Ovary (tissue), 9 donors: Measurements from ENCODE around the gene MGP. TPM values are rescaled to one million over a fixed set of nuclear protein-coding genes. Genes with fewer than 3 reads are reported as not detected.

Source experiments
- DNase-seq, 5 donors: peaks; one replicate each; pipeline ENCODE4 v3.0.0-alpha.2; 2019 to 2020
- H3K27ac ChIP-seq, 2 donors: fragments of 200-600 bp; one replicate each; pipeline versions ENCODE4 v1.5.1 to v1.8.0; 2019 to 2022
- H3K27me3 ChIP-seq: fragments of 200-600 bp; one replicate; pipeline ENCODE4 v1.8.0; 2022
- H3K36me3 ChIP-seq: fragments of 200-600 bp; sonication (generic); one replicate; pipeline ENCODE4 v1.5.1; 2019
- H3K4me1 ChIP-seq: one replicate; pipeline ENCODE4 v1.8.1; 2013; ENCODE audit warnings: mild to moderate bottlenecking, moderate library complexity; ENCODE audit not compliant: insufficient read depth
- H3K4me3 ChIP-seq: fragments of 200-600 bp; sonication (generic); one replicate; pipeline ENCODE4 v1.5.1; 2017
- H3K9me3 ChIP-seq, 2 donors: fragments of 200-600 bp in 1 of 2; sonication (generic) in 1 of 2; one replicate each; pipeline versions ENCODE4 v1.5.1 to v1.8.1; 2013 to 2019; ENCODE audit warnings: mild to moderate bottlenecking in 1 of 2, moderate library complexity in 1 of 2
- CTCF ChIP-seq, 3 donors: fragments of 450-650 bp in 2 of 3; fragments of 200-600 bp in 1 of 3; IDR thresholded peaks; one replicate each; pipeline versions ENCODE4 v1.5.1 to v1.8.0; 2016 to 2022; ENCODE audit warnings: antibody characterized with exemption in 3 of 3, mild to moderate bottlenecking in 1 of 3
- EP300 ChIP-seq: sonication (generic); formaldehyde crosslinking; IDR thresholded peaks from one replicate; pipeline ENCODE4 v1.6.1; 2017; ENCODE audit warnings: antibody characterized with exemption
- POLR2A ChIP-seq: fragments of 450-650 bp; IDR thresholded peaks from one replicate; pipeline ENCODE4 v1.6.1; 2017; ENCODE audit warnings: antibody characterized with exemption, mild to moderate bottlenecking, moderate library complexity
- WGBS, 3 donors: extraction: QIAGEN DNeasy Blood & Tissue Kit in 1 of 3; methylation state at CpG; one replicate each; pipeline versions ENCODE4 v1.1.5 to v1.1.7; 2013 to 2017; 5-methylcytosine and 5-hydroxymethylcytosine counted together
- intact Hi-C, 4 donors: fragments of 100-400 bp; cut with DNase I; formaldehyde crosslinking; loops; one replicate each; pipeline versions ENCODE4 v1.11.0 to v1.15.1; 2022 to 2023
- polyA plus RNA-seq, 2 donors: library from polyadenylated mRNA; stranded (reverse); fragments of 200-250 nt in 1 of 2; fragments of 350-450 nt in 1 of 2; fragmentation: Illumina TruSeq in 1 of 2; extraction: RNeasy Lipid Tissue Mini Kit (QIAGEN cat#74804) in 1 of 2; gene quantifications; one replicate each; pipeline ENCODE4 v1.2.3, GENCODE V29; 2013 to 2014
- total RNA-seq, 7 donors: library from RNA; depleted of rRNA in 2 of 7; stranded (reverse); fragments of >200 nt in 2 of 7; fragmentation: NEBNext Ultra II Directional in 3 of 7; extraction: Animal tissue kit (Norgen Biotek cat#: 25700) in 3 of 7; gene quantifications; one replicate each; pipeline versions ENCODE4 v1.1.0 to v1.2.4, GENCODE V29; 2016 to 2023
- donor health status: DM: no; HTN: no; CAD: no; lungs with moderate emphysema.
- donor health status: DM: no; HTN: no; CAD: no.
- donor health status: Bipolar disorder and iron deficiency.
- donor health status: DM: yes; HTN: yes; CAD: no.
- donor health status: DM: no; HTN: no; CAD: no.
- donor health status: DM: yes; HTN: yes; CAD: no.

MGP gene
- total and polyA plus RNA-seq, 9 donors: 109 to 2,243 (median 431) TPM

DNA sequence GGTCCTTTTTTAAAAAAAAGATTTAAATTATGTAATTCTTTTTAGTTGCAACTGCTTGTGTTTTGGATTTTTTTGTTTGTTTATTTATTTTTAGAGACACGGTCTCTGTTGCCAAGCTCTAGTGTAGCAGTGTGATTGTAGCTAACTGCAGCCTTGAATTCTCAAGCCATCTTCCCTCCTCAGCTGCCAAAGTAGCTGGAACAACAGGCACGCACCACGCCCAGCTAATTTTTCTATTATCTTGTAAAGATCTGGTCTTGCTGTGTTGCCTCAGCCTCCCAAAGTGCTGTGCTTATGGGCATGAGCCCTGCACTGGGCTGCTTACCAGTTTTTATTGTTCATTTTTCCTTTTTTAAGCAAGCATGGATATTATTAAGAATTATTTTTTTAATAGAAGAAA lies 31.7 kb downstream of the MGP start:
- H3K4me3 ChIP-seq: no peak overlapping the region
- WGBS, 3 donors: 8 to 23% (median 9%) methylated on average over 3 of the region's 3 CpGs
- peaks cover 5% of the 10 kb centered on the region for H3K4me1 ChIP-seq
- intact Hi-C loops: loop anchor here in 1 of 4 donors (5.0 kb wide), 1 partner anchor 128 kb away; no protein-coding TSS in a partner anchor
- H3K9me3 ChIP-seq: no peaks in the 10 kb centered on the region
- peak in 1 of 5 donors; percentile 24 for DNase-seq
- H3K27me3 ChIP-seq: no peaks in the 10 kb centered on the region
- no peak overlapping the region for H3K27ac ChIP-seq
- no peaks in the 10 kb centered on the region for H3K36me3 ChIP-seq
- TF ChIP-seq EP300 (no peak), POLR2A (no peak), CTCF (IDR thresholded peaks at IDR 0.05) (no peak)

- TF ChIP-seq CTCF (IDR thresholded peaks at IDR 0.05) (no peak), EP300 (no peak), POLR2A (no peak)
- H3K9me3 ChIP-seq: no peaks in the 10 kb centered on the region
- intact Hi-C loops: loop anchor here in 1 of 4 donors (5.0 kb wide), 1 partner anchor 129 kb away; no protein-coding TSS in a partner anchor
- no peak overlapping the region for H3K4me3 ChIP-seq
- peaks cover 5% of the 10 kb centered on the region for H3K4me1 ChIP-seq
- H3K36me3 ChIP-seq: no peaks in the 10 kb centered on the region
- DNase-seq: no peak
- no peak overlapping the region for H3K27ac ChIP-seq
- no peaks in the 10 kb centered on the region for H3K27me3 ChIP-seq
Measured at GRCh38 chr12:14852880-14853279, 32.8 kb downstream of the MGP start.

DNA sequence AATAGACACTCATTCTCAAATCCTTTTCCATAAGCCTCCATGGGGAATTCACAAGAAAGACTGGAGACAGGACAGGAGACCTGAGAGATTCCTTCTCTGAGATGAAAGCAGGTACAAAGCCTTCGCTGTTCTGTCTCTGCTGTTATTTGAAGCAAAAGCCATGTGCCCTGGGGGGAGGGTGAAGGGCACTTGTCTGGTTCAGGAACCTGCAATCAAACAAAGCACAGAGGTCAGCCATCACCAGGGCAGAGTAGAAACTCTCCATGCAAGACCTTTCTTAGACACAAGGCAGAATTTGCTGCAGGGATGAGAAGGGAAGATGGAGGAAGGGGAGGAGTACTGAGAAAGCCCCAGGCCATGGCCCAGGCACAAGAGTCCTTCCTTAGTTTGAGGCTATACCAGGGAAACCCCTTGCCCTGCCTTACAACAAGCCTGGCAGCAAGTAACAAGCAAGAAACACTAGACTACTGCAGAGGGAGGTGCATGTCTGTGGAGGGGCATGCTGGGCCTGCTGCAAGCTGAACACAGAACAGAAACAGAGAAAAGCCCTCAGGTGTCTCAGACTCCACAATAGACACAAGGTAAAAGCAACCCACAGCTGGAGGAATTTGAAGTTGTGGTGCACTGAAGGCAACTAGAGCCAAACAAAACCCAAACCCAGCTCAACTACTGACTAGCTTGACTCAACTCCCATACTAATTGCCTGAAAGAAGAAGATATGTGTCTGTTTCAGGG lies 34.6 kb downstream of the MGP start:
- Histone ChIP-seq H3K27me3 (no peaks in the 10 kb centered on the region), H3K27ac (no peak overlapping the region), H3K4me1 (peaks cover 5% of the 10 kb centered on the region), H3K9me3 (no peaks in the 10 kb centered on the region), H3K4me3 (no peak overlapping the region), H3K36me3 (no peaks in the 10 kb centered on the region)
- WGBS, 3 donors: 4 to 88% (median 66%) methylated on average over 1 of the region's 1 CpG
- intact Hi-C loops: loop anchor here in 1 of 4 donors (5.0 kb wide), 1 partner anchor 131 kb away; no protein-coding TSS in a partner anchor
- no peak for DNase-seq
- TF ChIP-seq EP300: no peak
- TF ChIP-seq POLR2A: no peak
- TF ChIP-seq CTCF (IDR thresholded peaks at IDR 0.05): no peak

DNA sequence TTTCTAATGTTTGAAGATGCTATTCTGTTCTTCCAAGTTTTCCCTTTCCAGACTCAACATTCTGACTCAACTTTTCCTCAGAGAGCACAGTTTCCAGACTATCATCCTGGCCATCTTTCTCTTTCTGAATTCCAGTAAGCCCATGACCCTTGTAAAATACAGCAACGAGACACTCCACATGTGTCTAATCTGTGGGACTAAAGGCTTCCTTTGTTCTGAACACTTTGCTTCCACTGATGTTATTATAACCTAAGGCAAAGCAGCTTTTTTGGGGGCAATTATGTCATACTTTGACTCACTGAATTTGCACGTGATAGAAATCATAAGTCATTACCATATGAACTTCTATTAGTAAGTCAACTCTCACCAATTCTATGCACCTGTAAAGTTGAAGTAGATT lies 36.0 kb downstream of the MGP start:
- WGBS, 3 donors: 16 to 42% (median 16%) methylated on average over 2 of the region's 2 CpGs
- no peak overlapping the region for H3K27ac ChIP-seq
- no peak for DNase-seq
- H3K27me3 ChIP-seq: no peaks in the 10 kb centered on the region
- H3K36me3 ChIP-seq: no peaks in the 10 kb centered on the region
- TF ChIP-seq POLR2A: no peak
- no peak for TF ChIP-seq EP300
- TF ChIP-seq CTCF (IDR thresholded peaks at IDR 0.05): no peak
- H3K4me3 ChIP-seq: no peak overlapping the region
- intact Hi-C loops: loop anchor here (5.0 to 10.0 kb wide), 5 partner anchors 38 to 425 kb away; partner anchors contain the start of gene MGP (in 1 of the 4)
- H3K9me3 ChIP-seq: no peaks in the 10 kb centered on the region
- H3K4me1 ChIP-seq: peaks cover 6% of the 10 kb centered on the region
